Measurements from ENCODE around the gene ATRAID. TPM values are rescaled to one million over a fixed set of nuclear protein-coding genes. Genes with fewer than 3 reads are reported as not detected.

Gene ATRAID, protein sequence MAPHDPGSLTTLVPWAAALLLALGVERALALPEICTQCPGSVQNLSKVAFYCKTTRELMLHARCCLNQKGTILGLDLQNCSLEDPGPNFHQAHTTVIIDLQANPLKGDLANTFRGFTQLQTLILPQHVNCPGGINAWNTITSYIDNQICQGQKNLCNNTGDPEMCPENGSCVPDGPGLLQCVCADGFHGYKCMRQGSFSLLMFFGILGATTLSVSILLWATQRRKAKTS
- 10 to 100 TPM; 80.7 to 83.4 TPM for total RNA-seq

GRCh38 chr2:27211943-27212625, at the start of gene ATRAID, which contains the start of gene SLC5A6:
Gene ATRAID, plus strand, starts transcription at chr2:27212041. Its CDS starts 328 bp downstream, at chr2:27212369.
Gene SLC5A6, minus strand, starts transcription at chr2:27212268. Its CDS starts 4,618 bp downstream, at chr2:27207650.
- TF ChIP-seq CTCF (IDR thresholded peaks at IDR 0.05) = no peak
- Histone ChIP-seq H3K9me3 (no peaks in the 10 kb centered on the region), H3K36me3 (no peaks in the 10 kb centered on the region), H3K9ac (ENCODE audit: low read depth in 2 of 2, low read length in 2 of 2) (peak within 1 kb of the TSS; percentile 68 to 98), H3K4me3 (peak within 1 kb of the TSS; percentile 79), H3K27me3 (no peaks in the 10 kb centered on the region), H3K4me1 (peaks cover 4% of the 10 kb centered on the region), H3K27ac (peak within 1 kb of the TSS; percentile 97)
- intact Hi-C loops (cut with DNase I) = no loop called here
- DNase-seq = peak; percentile 91

GRCh38 chr2:27162151-27163121, 49.4 kb upstream of the ATRAID start:
- no peak for TF ChIP-seq CTCF (IDR thresholded peaks at IDR 0.05)
- no peak overlapping the region for H3K27ac ChIP-seq

GRCh38 chr2:27164960-27165763, 46.7 kb upstream of the ATRAID start:
- H3K4me1 ChIP-seq = no peaks in the 10 kb centered on the region
- H3K36me3 ChIP-seq = no peaks in the 10 kb centered on the region
- no peak overlapping the region for H3K4me3 ChIP-seq
- H3K9me3 ChIP-seq = no peaks in the 10 kb centered on the region
- no peaks in the 10 kb centered on the region for H3K27me3 ChIP-seq
- no peak for DNase-seq
- TF ChIP-seq CTCF (IDR thresholded peaks at IDR 0.05) = no peak
- H3K27ac ChIP-seq = no peak overlapping the region
- H3K9ac ChIP-seq (ENCODE audit: low read depth in 2 of 2, low read length in 2 of 2) = no peak overlapping the region
- intact Hi-C loops (cut with DNase I) = no loop called here

More at GRCh38 chr2:27162151-27163121, 49.4 kb upstream of the ATRAID start:
- Histone ChIP-seq H3K9ac (ENCODE audit: low read depth in 2 of 2, low read length in 2 of 2) (no peak overlapping the region), H3K9me3 (no peaks in the 10 kb centered on the region), H3K4me3 (no peak overlapping the region), H3K36me3 (no peaks in the 10 kb centered on the region), H3K4me1 (no peaks in the 10 kb centered on the region), H3K27me3 (no peaks in the 10 kb centered on the region)
- DNase-seq = no peak
- intact Hi-C loops (cut with DNase I) = no loop called here

DNA sequence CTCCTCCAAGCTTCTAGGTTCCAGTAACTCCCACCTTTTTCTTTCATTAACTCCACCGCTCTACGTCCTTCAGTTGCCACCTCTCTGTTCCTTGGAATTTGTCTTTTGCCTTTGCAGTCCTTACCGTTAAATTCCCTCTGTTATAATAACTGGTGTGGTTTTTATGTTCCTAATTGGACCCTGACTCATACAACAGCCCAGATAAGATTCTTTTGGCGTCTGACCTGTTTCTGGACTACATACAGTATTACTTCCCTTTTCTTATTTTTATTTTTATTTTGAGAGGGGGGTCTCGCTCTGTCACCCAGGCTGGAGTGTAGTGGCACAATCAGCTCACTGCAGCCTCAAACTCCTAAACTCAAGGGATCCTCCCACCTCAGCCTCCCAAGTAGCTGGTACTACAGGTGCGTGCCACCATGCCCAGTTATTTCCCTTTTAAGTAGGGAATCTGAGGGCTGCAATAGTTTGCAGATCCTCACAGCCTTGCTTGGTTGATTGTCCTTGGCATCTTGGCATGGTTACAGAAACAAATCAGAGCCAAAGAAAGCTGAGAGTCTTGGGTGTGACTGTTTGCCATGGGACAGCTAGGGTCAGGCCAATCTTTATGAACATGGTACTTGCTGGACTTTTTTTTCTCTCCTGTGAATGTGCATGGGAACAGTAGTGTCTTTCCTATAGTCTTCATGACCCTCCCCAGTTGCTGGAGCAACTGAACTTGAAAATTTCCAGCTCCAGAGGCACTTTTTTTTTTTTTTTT, 41.1 kb upstream of the ATRAID start:
- TF ChIP-seq CTCF (IDR thresholded peaks at IDR 0.05) = no peak
- DNase-seq = no peak
- intact Hi-C loops (cut with DNase I) = no loop called here
- no peaks in the 10 kb centered on the region for H3K4me1 ChIP-seq
- H3K27ac ChIP-seq = no peak overlapping the region
- no peaks in the 10 kb centered on the region for H3K36me3 ChIP-seq
- H3K9me3 ChIP-seq = no peaks in the 10 kb centered on the region
- H3K9ac ChIP-seq (ENCODE audit: low read depth in 2 of 2, low read length in 2 of 2) = no peak overlapping the region
- no peak overlapping the region for H3K4me3 ChIP-seq
- H3K27me3 ChIP-seq = no peaks in the 10 kb centered on the region

Data from colonic mucosa (tissue), 4 donors.